Neural crest cell (in vitro differentiated cells): ENCODE measurements around the gene CD300A. TPM values are rescaled to one million over a fixed set of nuclear protein-coding genes. Genes with fewer than 3 reads are reported as not detected.

Experiments
- DNase-seq: peaks from one replicate; pipeline ENCODE4 v3.0.0; 2021; ENCODE audit warnings: low read depth, mixed read lengths, low spot score
- H3K27ac Mint-ChIP-seq: one replicate; pipeline ENCODE4 v1.8.0; 2021; ENCODE audit warnings: mild to moderate bottlenecking, mixed read lengths; ENCODE audit not compliant: unreplicated experiment
- H3K27me3 Mint-ChIP-seq: 2 replicates; pipeline ENCODE4 v1.8.0; 2021; ENCODE audit warnings: low read depth, mild to moderate bottlenecking, mixed read lengths
- H3K36me3 Mint-ChIP-seq: 2 replicates; pipeline ENCODE4 v1.8.0; 2021; ENCODE audit warnings: low read depth, mild to moderate bottlenecking, mixed read lengths
- H3K4me1 Mint-ChIP-seq: 2 replicates; pipeline ENCODE4 v1.8.0; 2021; ENCODE audit warnings: mixed read lengths
- H3K4me3 Mint-ChIP-seq: one replicate; pipeline ENCODE4 v1.8.0; 2021; ENCODE audit warnings: mild to moderate bottlenecking, mixed read lengths
- H3K9me3 Mint-ChIP-seq: 2 replicates; pipeline ENCODE4 v1.8.0; 2021; ENCODE audit warnings: mixed read lengths
- total RNA-seq: library from RNA; stranded (reverse); gene quantifications from 2 replicates; pipeline ENCODE4 v1.2.1, GENCODE V29; 2021
- TF ChIP-seq, protein P1 (sequence below): fragments of 200-600 bp; sonication (generic); conservative IDR thresholded peaks from 2 replicates; pipeline ENCODE4 v1.5.0; 2021; ENCODE audit warnings: antibody characterized with exemption, mild to moderate bottlenecking

The CD300A gene
- total RNA-seq, 1 donor from 2014 or later: not detected

GRCh38 chr17:74430706-74431567 lies 35.5 kb upstream of the CD300A start:
- Mint-ChIP-seq H3K4me3 (peak overlapping the region; percentile 86), H3K36me3 (peaks cover 3% of the 10 kb centered on the region), H3K4me1 (peaks cover 30% of the 10 kb centered on the region), H3K9me3 (no peaks in the 10 kb centered on the region), H3K27me3 (peaks cover 69% of the 10 kb centered on the region), H3K27ac (peak overlapping the region; percentile 27)
- DNase-seq: no peak
- TF ChIP-seq, protein P1, sequence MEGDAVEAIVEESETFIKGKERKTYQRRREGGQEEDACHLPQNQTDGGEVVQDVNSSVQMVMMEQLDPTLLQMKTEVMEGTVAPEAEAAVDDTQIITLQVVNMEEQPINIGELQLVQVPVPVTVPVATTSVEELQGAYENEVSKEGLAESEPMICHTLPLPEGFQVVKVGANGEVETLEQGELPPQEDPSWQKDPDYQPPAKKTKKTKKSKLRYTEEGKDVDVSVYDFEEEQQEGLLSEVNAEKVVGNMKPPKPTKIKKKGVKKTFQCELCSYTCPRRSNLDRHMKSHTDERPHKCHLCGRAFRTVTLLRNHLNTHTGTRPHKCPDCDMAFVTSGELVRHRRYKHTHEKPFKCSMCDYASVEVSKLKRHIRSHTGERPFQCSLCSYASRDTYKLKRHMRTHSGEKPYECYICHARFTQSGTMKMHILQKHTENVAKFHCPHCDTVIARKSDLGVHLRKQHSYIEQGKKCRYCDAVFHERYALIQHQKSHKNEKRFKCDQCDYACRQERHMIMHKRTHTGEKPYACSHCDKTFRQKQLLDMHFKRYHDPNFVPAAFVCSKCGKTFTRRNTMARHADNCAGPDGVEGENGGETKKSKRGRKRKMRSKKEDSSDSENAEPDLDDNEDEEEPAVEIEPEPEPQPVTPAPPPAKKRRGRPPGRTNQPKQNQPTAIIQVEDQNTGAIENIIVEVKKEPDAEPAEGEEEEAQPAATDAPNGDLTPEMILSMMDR: no peak

- Mint-ChIP-seq H3K27me3 (peaks cover 69% of the 10 kb centered on the region), H3K27ac (peak within 1 kb of the TSS; percentile 27), H3K9me3 (no peaks in the 10 kb centered on the region), H3K36me3 (peaks cover 3% of the 10 kb centered on the region), H3K4me1 (peaks cover 26% of the 10 kb centered on the region), H3K4me3 (peak within 1 kb of the TSS; percentile 85)
- TF ChIP-seq, protein P1: no peak
- no peak for DNase-seq
These were observed 34.6 kb upstream of the CD300A start, which contains the start of gene GPRC5C for GRCh38 chr17:74431568-74432423. GPRC5C (plus strand) TSS chr17:74432088; CDS start chr17:74439777, 7,689 bp downstream.

- DNase-seq: no peak
- Mint-ChIP-seq H3K9me3 (no peaks in the 10 kb centered on the region), H3K27me3 (peaks cover 71% of the 10 kb centered on the region), H3K27ac (no peak overlapping the region), H3K36me3 (peaks cover 3% of the 10 kb centered on the region), H3K4me3 (no peak overlapping the region), H3K4me1 (peaks cover 26% of the 10 kb centered on the region)
- TF ChIP-seq, protein P1: no peak
These were observed 34.1 kb upstream of the CD300A start for GRCh38 chr17:74432424-74432690.

DNA sequence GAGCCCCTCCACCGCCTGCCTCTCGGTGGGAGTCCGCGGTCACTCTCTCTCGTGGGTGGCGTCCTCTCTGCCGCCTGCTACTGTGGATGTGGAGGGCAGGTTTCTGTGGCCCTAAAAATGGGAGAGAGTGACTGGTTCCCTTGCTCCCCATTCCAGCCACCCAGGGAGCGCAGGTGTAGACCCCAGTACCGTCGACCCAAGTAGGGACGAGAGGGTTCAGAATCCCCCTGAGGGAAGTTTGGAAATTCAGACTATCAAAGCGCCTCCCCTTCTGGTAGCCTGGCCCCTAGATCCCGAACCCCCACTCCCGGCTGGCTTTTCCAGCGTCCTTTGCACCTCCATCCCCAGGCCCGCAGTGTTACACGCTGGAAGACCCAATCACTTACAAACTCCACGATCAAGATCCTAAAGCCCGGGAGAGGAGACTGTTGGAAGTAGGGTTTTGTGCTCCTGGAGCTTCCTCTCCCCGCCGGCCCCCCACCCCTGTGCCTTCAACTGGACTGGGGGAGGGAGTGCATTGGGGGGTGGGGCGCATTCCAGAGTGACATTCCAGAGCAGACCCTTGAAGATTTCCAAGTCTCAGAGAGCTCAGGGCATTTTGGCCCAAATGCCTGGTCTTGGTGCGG lies 33.6 kb upstream of the CD300A start:
- TF ChIP-seq, protein P1: no peak
- no peak for DNase-seq
- Mint-ChIP-seq H3K27me3 (peaks cover 70% of the 10 kb centered on the region), H3K36me3 (peaks cover 3% of the 10 kb centered on the region), H3K9me3 (no peaks in the 10 kb centered on the region), H3K27ac (no peak overlapping the region), H3K4me3 (peak overlapping the region; percentile 79), H3K4me1 (peaks cover 26% of the 10 kb centered on the region)

DNA sequence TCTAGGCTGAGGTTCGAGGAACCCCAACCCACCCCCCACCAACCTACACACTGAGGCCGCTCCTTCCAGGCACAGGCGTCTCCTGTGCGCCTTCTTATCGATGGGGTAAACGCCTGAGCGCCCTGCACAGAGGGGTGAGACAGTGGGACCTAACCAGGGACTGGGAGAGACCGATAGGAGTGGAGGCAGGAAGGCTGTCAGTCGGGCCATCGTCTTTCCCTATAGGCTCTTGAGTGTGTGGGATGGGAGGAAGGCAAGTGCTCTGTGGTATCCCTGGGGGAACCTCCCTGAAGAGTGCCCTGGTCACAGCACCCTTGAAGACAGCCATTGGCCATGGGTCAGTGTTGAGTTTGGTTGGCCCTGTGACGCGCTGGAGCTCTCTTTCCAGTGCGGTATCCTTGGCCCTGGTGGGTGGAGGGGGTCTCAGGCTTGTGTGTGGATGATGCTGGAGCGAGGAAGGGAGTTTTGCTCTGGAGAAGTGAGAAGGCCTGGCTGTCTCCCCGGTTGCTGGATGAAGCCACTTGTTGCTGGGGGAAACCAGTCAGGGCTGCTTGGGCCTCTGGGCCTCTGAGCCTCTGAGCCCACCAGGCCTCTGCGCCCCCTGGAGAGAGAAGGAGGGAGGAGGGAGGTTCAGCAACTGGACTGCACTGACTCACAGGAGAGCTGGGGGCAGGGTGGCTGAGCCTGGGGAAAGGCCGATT lies 32.9 kb upstream of the CD300A start:
- Mint-ChIP-seq H3K4me3 (peak overlapping the region; percentile 59), H3K36me3 (peaks cover 3% of the 10 kb centered on the region), H3K27me3 (peaks cover 66% of the 10 kb centered on the region), H3K4me1 (peaks cover 26% of the 10 kb centered on the region), H3K9me3 (no peaks in the 10 kb centered on the region), H3K27ac (no peak overlapping the region)
- TF ChIP-seq, protein P1: no peak
- DNase-seq: no peak
